Activated naive CD4-positive, alpha-beta T cell treated with anti-CD3 and anti-CD28 coated beads for 36 hours (primary cell): ENCODE results near the gene SCAMP1. TPM values are rescaled to one million over a fixed set of nuclear protein-coding genes. Genes with fewer than 3 reads are reported as not detected.

Experiments
- CTCF ChIA-PET: fragments of 350-600 bp; sonication (Branson Sonifier 250); formaldehyde crosslinking; loops from one replicate; lab custom pipeline; 2021; ENCODE audit warnings: antibody characterized with exemption; lab: Charles Lee
- DNase-seq: peaks from one replicate; pipeline ENCODE4 v3.0.0-alpha.2; 2020
- H3K27ac Mint-ChIP-seq: one replicate; pipeline ENCODE4 v1.8.0; 2021; ENCODE audit warnings: mild to moderate bottlenecking, mixed read lengths
- H3K27me3 Mint-ChIP-seq: one replicate; pipeline ENCODE4 v1.8.0; 2021; ENCODE audit warnings: low read depth, mixed read lengths
- H3K36me3 Mint-ChIP-seq: one replicate; pipeline ENCODE4 v1.8.0; 2021; ENCODE audit warnings: low read depth, mixed read lengths
- H3K4me1 Mint-ChIP-seq: one replicate; pipeline ENCODE4 v1.8.0; 2021; ENCODE audit warnings: low read depth, mixed read lengths
- H3K4me3 Mint-ChIP-seq: one replicate; pipeline ENCODE4 v1.8.0; 2021; ENCODE audit warnings: mild to moderate bottlenecking, moderate library complexity, mixed read lengths
- H3K9me3 Mint-ChIP-seq: one replicate; pipeline ENCODE4 v1.8.0; 2021; ENCODE audit warnings: mixed read lengths
- intact Hi-C: fragments of 100-400 bp; cut with micrococcal nuclease; formaldehyde crosslinking; loops from one replicate; pipeline ENCODE4 v1.15.1; 2023
- total RNA-seq, 2 experiments: library from RNA; stranded (reverse); gene quantifications; one replicate each; pipeline ENCODE4 v1.2.3, GENCODE V29; 2021

SCAMP1 gene
- total RNA-seq, 2 experiments from 2014 or later: 9.7 to 10.3 TPM

DNA sequence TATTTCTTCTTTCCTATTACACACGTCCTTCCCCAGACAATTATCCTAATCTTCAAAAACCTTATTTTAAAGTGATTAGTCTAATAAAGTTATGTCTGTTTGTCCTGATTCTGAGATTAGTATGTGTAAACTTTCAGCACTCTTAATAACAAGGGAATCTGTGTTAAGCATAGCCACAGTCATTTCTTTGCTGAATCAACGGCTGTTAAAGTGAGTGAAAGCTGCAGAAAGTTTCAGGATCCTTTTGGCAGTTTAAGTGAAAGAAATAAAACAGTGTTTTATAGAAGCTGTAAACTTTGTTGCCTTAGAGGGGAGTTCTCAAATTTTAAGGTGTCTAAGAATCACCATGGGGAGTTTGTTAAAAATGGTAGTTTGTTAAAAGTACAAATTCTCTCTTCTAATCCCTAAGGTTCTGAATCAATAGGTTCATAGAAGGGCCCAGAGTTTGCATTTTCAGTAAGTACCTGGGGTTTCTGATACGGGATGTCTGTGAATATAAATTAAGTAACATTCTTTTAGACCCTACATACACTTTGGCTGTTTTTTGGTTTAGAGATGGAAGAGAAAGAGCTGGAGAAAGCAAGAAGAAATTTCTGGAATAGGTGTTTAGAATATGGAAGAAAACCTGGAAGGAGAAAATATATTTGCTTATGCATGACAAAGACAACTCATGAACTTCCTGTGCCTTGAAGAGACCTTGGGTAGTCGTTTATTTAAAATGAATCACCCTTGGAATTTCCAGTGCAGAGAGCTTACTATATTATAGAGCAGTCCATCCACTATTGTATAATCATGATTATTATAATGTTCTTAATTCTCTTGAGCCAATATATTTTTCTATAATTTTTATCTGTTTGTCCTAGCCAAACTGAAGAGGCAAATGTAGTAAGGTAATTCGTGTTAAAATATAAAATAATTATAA is 45.7 kb downstream of the SCAMP1 start:
- CTCF ChIA-PET: interaction anchor here (0.7 kb wide), 1 partner anchor 1328 kb away, joined by 4 read pairs; no protein-coding TSS in a partner anchor
- H3K27me3 Mint-ChIP-seq: no peaks in the 10 kb centered on the region
- peak overlapping the region; percentile 72 for H3K27ac Mint-ChIP-seq
- intact Hi-C loops: loop anchor here (1.0 to 5.0 kb wide), 4 partner anchors 29 to 1585 kb away; partner anchors contain the start of genes MTX3 and SCAMP1
- H3K9me3 Mint-ChIP-seq: no peaks in the 10 kb centered on the region
- H3K4me1 Mint-ChIP-seq: peaks cover 50% of the 10 kb centered on the region
- peaks cover 13% of the 10 kb centered on the region for H3K36me3 Mint-ChIP-seq
- DNase-seq: no peak
- H3K4me3 Mint-ChIP-seq: no peak overlapping the region

DNA sequence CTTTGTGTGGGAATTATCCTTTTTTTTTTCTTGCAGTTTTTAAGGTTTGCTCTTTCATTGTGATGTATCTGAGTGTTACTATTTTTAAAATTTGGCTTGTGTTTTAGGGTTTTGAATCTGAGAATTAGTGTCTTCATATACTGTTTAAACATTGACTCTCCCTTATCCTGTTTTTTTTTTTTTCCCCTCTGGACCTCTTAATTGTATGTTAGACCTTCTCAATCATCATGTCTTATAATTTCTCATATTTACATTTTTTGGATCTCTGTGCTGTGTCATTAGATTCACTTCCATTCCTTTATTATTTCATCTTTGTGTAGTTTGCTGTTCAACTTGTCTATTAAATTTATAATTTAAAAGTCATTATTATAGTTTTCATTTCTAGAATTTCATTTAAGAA is 47.0 kb downstream of the SCAMP1 start:
- no peak overlapping the region for H3K4me3 Mint-ChIP-seq
- H3K9me3 Mint-ChIP-seq: no peaks in the 10 kb centered on the region
- peaks cover 13% of the 10 kb centered on the region for H3K36me3 Mint-ChIP-seq
- CTCF ChIA-PET: no interaction called here
- no peak for DNase-seq
- no peak overlapping the region for H3K27ac Mint-ChIP-seq
- peaks cover 49% of the 10 kb centered on the region for H3K4me1 Mint-ChIP-seq
- H3K27me3 Mint-ChIP-seq: no peaks in the 10 kb centered on the region
- intact Hi-C loops: loop anchor here (2.0 to 5.0 kb wide), 3 partner anchors 31 to 1583 kb away; partner anchors contain the start of gene MTX3

DNA sequence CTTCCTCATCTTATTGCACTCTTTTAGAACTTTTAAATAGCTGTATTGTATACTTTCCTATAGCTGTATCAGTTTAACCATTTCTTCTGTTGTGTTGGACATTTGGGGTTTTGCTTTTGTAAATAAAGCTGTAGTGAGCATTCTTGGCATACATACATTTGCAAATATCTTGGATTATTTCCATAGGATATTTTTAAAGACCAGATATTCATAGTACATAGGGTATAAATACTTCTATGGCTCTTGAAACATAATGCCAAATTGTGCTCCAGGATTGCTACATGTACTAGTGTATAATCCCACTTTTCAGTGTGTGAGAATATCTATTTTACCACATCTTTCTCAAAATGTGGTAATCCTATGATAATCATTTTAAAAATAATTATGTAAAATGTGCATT is 51.2 kb downstream of the SCAMP1 start:
- no peaks in the 10 kb centered on the region for H3K9me3 Mint-ChIP-seq
- DNase-seq: no peak
- intact Hi-C loops: no loop called here
- peaks cover 21% of the 10 kb centered on the region for H3K36me3 Mint-ChIP-seq
- CTCF ChIA-PET: interaction anchor here (0.7 kb wide), 1 partner anchor 721 kb away, joined by 3 read pairs; no protein-coding TSS in a partner anchor
- no peak overlapping the region for H3K27ac Mint-ChIP-seq
- peaks cover 29% of the 10 kb centered on the region for H3K4me1 Mint-ChIP-seq
- no peak overlapping the region for H3K4me3 Mint-ChIP-seq
- no peaks in the 10 kb centered on the region for H3K27me3 Mint-ChIP-seq

DNA sequence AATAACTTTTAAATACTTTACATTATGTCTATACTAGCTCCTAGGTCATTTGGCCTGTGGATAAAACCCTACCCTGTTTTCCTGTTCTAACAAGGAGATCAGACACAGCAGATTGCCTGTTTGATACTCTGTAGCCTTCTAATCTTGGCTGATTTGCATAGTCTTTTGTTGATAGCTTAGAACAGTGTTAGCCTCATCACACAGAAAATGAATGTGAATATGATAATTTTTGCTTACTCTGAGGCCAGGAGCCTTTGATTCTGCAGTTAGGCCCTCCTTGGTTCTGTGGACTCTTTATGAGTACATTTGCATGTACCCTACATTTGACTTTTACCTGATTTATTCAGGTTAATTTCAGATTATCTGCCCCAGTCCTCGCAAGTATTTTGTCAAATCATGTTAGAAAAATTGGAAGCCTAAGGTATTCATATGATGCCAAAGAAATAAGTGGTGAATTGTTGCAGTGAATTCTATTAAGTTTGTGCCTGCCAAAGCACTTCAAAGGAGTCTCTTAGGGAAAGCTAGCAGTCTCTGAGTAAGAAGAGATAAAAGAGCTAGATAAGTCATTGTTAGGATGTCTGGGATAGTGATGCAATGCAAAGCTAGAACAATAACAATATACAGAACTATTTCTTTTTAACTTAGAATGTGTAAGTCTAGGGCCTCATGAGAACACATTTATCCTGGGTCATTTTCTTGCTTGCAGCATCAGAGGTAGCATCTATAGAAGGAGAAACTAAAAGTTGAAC is 56.4 kb downstream of the SCAMP1 start:
- CTCF ChIA-PET: no interaction called here
- Mint-ChIP-seq H3K27me3 (no peaks in the 10 kb centered on the region), H3K36me3 (peaks cover 27% of the 10 kb centered on the region)

DNA sequence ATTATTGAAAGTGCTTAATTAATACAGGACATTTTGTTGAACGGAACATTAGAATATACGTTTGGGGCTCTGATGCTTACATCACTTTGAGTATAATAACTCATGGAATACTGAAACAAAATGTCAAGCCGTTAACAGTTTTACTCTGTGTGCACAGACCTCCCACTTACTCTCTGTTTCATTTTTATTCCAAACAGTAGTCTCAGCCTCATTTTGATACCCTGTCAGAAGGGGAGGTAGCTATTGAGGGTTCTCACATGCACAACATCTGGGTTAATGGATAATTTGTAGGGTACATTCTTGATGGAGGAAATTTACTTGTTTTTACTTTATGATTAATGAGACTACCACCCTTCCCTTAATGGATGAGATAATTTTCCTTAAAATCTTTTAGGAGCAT is 59.0 kb downstream of the SCAMP1 start:
- Mint-ChIP-seq H3K27me3 (no peaks in the 10 kb centered on the region), H3K27ac (no peak overlapping the region), H3K36me3 (peaks cover 37% of the 10 kb centered on the region), H3K4me3 (no peak overlapping the region), H3K9me3 (no peaks in the 10 kb centered on the region), H3K4me1 (no peaks in the 10 kb centered on the region)
- intact Hi-C loops: no loop called here
- DNase-seq: no peak
- CTCF ChIA-PET: no interaction called here

More for the DNA sequence above, 56.4 kb downstream of the SCAMP1 start:
- Mint-ChIP-seq H3K4me3 (no peak overlapping the region), H3K9me3 (no peaks in the 10 kb centered on the region), H3K27ac (no peak overlapping the region), H3K4me1 (peaks cover 10% of the 10 kb centered on the region)
- intact Hi-C loops: no loop called here
- no peak for DNase-seq

DNA sequence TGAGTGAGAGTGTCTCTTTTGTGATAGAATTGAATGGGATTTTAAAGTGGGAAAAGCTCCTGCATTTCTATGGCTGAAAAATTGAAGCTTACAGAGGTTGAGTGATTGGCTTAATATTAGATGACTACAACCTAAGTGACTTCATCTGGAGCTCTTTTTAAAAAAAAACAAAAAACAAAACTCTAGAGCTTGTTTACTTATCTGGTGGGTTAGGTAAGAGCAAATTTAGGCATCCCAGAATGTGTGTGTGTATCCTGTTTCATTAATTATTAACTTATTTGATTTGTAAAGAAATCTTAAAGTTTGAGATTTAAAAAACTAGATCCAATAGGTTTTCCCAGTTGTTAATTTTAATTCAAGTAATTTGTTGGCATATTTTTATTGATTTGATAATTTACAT is 60.1 kb downstream of the SCAMP1 start:
- Mint-ChIP-seq H3K4me1 (no peaks in the 10 kb centered on the region), H3K36me3 (peaks cover 38% of the 10 kb centered on the region), H3K4me3 (no peak overlapping the region), H3K9me3 (no peaks in the 10 kb centered on the region), H3K27ac (no peak overlapping the region), H3K27me3 (no peaks in the 10 kb centered on the region)
- intact Hi-C loops: no loop called here
- no peak for DNase-seq
- CTCF ChIA-PET: no interaction called here

DNA sequence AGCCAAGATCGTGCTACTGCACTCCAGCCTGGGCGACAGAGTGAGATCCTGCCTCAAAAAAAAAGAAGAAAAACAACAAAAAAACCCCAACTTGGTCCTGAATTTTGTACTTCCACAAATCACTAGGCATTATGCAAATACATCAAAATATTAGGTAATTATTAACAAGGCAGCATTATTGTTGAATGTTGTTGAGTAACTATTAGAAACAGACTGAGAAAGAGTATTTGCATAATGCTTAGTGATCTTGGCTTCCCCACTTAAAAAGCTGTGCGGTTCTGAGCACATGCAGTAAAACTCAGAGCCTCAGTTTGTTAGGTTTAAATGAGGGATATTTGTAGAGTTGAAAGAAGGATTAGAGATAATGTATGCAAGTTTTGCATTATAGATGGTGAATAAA is 64.2 kb downstream of the SCAMP1 start:
- DNase-seq: no peak
- no peaks in the 10 kb centered on the region for H3K4me1 Mint-ChIP-seq
- H3K9me3 Mint-ChIP-seq: peaks cover 8% of the 10 kb centered on the region
- intact Hi-C loops: no loop called here
- H3K27me3 Mint-ChIP-seq: no peaks in the 10 kb centered on the region
- no peak overlapping the region for H3K27ac Mint-ChIP-seq
- CTCF ChIA-PET: no interaction called here
- peaks cover 39% of the 10 kb centered on the region for H3K36me3 Mint-ChIP-seq
- H3K4me3 Mint-ChIP-seq: no peak overlapping the region

DNA sequence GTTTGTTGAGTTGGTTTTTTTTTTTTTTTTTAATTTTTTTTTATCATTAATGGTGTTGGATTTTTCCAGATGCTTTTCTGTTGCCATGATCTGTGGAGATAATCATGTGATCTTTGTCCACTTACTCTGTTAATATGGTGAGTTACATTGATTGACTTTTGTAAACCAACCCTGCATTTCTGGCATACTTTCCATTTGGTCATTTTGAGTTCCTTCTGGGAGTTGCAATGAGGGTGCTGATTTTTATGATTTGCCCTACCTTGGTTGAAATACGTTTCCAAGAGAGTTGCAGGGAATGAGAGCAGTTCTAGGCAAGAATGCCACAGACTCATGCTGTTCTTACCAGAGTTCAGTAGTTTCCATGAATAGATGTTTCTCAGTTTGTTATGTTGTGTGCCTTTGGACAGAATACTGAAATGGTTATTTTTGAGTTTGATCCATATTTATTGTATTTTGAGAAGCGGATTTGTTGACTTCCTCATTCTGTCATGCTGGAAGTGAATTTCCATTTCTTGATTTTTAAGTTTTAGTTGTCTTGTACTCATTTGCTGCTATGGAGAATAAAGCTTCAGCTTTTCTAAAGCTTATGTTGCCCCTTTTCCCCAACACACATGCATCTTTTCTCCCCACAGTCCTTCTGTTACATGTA is 69.0 kb downstream of the SCAMP1 start:
- no peak overlapping the region for H3K4me3 Mint-ChIP-seq
- no peak overlapping the region for H3K27ac Mint-ChIP-seq
- no peaks in the 10 kb centered on the region for H3K27me3 Mint-ChIP-seq
- CTCF ChIA-PET: no interaction called here
- intact Hi-C loops: no loop called here
- H3K4me1 Mint-ChIP-seq: no peaks in the 10 kb centered on the region
- peaks cover 47% of the 10 kb centered on the region for H3K36me3 Mint-ChIP-seq
- H3K9me3 Mint-ChIP-seq: peaks cover 12% of the 10 kb centered on the region
- DNase-seq: no peak

DNA sequence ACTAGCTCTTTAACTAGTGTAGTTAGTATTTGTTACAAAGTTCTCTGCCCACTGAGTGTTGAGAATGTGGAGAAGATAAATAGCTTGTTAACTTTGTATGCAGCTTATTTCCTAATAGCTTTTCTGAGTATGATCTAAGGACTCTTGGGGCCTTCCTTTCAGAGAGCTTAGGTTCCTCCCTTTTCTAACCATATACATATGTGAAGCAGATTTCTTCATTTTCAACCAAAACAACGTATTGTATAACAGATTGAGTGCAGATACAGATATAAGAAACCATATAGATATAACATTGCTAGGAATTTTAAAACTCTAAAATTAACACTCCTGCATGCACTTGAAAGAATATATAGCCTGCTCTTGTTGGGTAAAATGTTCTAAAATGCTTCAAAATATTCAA is 70.4 kb downstream of the SCAMP1 start:
- CTCF ChIA-PET: no interaction called here
- peaks cover 50% of the 10 kb centered on the region for H3K36me3 Mint-ChIP-seq
- DNase-seq: no peak
- H3K27me3 Mint-ChIP-seq: no peaks in the 10 kb centered on the region
- H3K27ac Mint-ChIP-seq: no peak overlapping the region
- no peak overlapping the region for H3K4me3 Mint-ChIP-seq
- H3K9me3 Mint-ChIP-seq: peaks cover 11% of the 10 kb centered on the region
- H3K4me1 Mint-ChIP-seq: no peaks in the 10 kb centered on the region
- intact Hi-C loops: no loop called here

DNA sequence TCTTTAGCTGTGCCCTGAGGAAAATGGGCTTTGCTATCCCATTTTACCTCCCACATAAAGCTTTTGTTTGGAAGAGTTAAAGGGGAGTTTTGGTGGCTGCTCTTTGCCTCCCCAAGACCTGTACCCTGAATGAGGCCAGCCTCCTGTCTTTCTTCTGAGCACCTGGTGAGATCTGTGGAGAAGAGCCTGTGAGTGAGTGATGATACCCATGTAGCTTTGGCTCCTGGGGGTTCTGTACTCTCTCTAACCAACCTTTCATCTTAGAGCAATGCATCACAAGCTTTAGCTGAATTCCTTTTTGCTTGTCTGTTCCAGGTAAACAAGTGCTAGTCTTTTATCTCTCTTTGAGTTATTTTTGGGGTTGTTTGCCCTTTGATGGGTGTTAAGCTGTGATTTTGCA is 73.6 kb downstream of the SCAMP1 start:
- peaks cover 9% of the 10 kb centered on the region for H3K9me3 Mint-ChIP-seq
- CTCF ChIA-PET: no interaction called here
- H3K4me1 Mint-ChIP-seq: no peaks in the 10 kb centered on the region
- H3K27me3 Mint-ChIP-seq: no peaks in the 10 kb centered on the region
- no peak for DNase-seq
- H3K4me3 Mint-ChIP-seq: no peak overlapping the region
- H3K27ac Mint-ChIP-seq: no peak overlapping the region
- intact Hi-C loops: no loop called here
- H3K36me3 Mint-ChIP-seq: peaks cover 63% of the 10 kb centered on the region

DNA sequence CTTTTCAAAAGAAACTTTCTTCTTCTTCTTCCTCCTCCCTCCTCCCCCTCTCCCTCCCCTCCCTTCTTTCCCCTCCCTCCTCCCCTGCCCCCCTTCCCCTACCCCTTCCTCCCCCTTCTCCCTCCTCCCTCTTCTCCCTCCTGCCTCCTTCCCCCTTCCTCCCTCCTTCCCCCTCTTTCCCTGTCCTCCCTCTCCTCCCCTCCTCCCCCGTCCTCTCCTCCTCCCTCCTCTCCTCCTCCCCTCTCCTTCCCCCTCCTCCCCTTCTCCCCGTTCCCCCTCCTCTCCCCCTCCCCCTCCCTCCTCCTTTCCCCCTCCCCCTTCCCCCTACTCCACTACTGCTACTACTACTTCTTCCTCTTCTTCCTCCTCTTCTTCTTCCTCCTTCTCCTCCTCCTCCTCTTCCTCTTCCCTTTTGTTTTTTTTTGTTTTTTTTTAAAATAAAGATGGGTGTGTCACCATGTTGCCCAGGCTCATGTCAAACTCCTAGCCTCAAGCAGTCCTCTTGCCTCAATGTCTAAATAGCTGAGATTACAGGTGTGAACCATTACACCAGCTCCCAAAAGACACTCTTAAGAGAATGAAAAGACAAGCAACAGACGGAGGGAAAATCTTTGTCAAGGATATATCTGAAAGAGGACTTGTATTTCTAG is 87.5 kb downstream of the SCAMP1 start:
- intact Hi-C loops: no loop called here
- CTCF ChIA-PET: no interaction called here

DNA sequence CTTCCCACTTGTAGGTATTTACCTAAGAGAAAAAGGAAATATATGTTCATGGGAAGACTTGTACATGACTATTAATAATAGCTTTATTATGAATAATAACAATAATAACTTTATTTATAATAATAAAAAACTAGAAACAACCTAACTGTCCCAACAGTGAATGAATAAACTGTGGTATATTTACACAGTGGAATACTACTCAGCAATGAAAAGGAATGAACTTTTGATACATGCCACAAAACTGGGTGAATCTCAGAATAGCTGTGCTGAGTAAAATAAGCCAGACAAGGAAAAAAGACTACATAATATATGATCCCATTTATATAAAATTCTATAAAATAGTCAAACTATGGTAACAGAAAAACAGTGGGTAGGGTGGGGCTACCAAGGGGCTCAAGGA is 88.7 kb downstream of the SCAMP1 start:
- intact Hi-C loops: no loop called here

More for the DNA sequence above, 87.5 kb downstream of the SCAMP1 start:
- DNase-seq: no peak
- Mint-ChIP-seq H3K4me1 (no peaks in the 10 kb centered on the region), H3K36me3 (peaks cover 40% of the 10 kb centered on the region), H3K4me3 (no peak overlapping the region), H3K9me3 (peaks cover 3% of the 10 kb centered on the region), H3K27me3 (no peaks in the 10 kb centered on the region), H3K27ac (no peak overlapping the region)

More for the DNA sequence above, 88.7 kb downstream of the SCAMP1 start:
- no peak for DNase-seq
- CTCF ChIA-PET: no interaction called here
- Mint-ChIP-seq H3K4me1 (no peaks in the 10 kb centered on the region), H3K4me3 (no peak overlapping the region), H3K27ac (no peak overlapping the region), H3K36me3 (peaks cover 35% of the 10 kb centered on the region), H3K27me3 (no peaks in the 10 kb centered on the region), H3K9me3 (peaks cover 3% of the 10 kb centered on the region)
